Nephron progenitor cell (in vitro differentiated cells): ENCODE data around the gene EIF4E1B.
A peak's percentile ranks its signal among the peaks of the same experiment; 100 is the strongest.

ENCODE experiments used
- DNase-seq: peaks from one replicate; pipeline ENCODE4 v3.0.0; 2021
- H3K27ac Mint-ChIP-seq: 2 replicates; pipeline ENCODE4 v1.8.0; 2021; ENCODE audit warnings: mild to moderate bottlenecking, moderate library complexity, mixed read lengths
- H3K27me3 Mint-ChIP-seq: 2 replicates; pipeline ENCODE4 v1.8.0; 2021; ENCODE audit warnings: mild to moderate bottlenecking, low read depth, mixed read lengths; ENCODE audit not compliant: poor library complexity
- H3K36me3 Mint-ChIP-seq: 2 replicates; pipeline ENCODE4 v1.8.0; 2021; ENCODE audit warnings: low read depth, mixed read lengths
- H3K4me1 Mint-ChIP-seq: 2 replicates; pipeline ENCODE4 v1.8.0; 2021; ENCODE audit warnings: mixed read lengths
- H3K4me3 Mint-ChIP-seq: 2 replicates; pipeline ENCODE4 v1.8.0; 2021; ENCODE audit warnings: mild to moderate bottlenecking, moderate library complexity, mixed read lengths
- H3K9me3 Mint-ChIP-seq: 2 replicates; pipeline ENCODE4 v1.8.0; 2021; ENCODE audit warnings: mild to moderate bottlenecking, moderate library complexity, mixed read lengths
- TF ChIP-seq, protein P1 (sequence below): fragments of 200-600 bp; sonication (generic); IDR thresholded peaks from 2 replicates; pipeline ENCODE4 v1.5.0; 2021; ENCODE audit warnings: antibody characterized with exemption

EIF4E1B gene

GRCh38 chr5:176658007-176658599, 27.6 kb downstream of the EIF4E1B start:
- no peaks in the 10 kb centered on the region for H3K36me3 Mint-ChIP-seq
- H3K4me3 Mint-ChIP-seq: no peak overlapping the region
- DNase-seq: peak; percentile 79
- H3K27me3 Mint-ChIP-seq: peaks cover 31% of the 10 kb centered on the region
- H3K4me1 Mint-ChIP-seq: peaks cover 9% of the 10 kb centered on the region
- H3K27ac Mint-ChIP-seq: no peak overlapping the region
- TF ChIP-seq, protein P1, sequence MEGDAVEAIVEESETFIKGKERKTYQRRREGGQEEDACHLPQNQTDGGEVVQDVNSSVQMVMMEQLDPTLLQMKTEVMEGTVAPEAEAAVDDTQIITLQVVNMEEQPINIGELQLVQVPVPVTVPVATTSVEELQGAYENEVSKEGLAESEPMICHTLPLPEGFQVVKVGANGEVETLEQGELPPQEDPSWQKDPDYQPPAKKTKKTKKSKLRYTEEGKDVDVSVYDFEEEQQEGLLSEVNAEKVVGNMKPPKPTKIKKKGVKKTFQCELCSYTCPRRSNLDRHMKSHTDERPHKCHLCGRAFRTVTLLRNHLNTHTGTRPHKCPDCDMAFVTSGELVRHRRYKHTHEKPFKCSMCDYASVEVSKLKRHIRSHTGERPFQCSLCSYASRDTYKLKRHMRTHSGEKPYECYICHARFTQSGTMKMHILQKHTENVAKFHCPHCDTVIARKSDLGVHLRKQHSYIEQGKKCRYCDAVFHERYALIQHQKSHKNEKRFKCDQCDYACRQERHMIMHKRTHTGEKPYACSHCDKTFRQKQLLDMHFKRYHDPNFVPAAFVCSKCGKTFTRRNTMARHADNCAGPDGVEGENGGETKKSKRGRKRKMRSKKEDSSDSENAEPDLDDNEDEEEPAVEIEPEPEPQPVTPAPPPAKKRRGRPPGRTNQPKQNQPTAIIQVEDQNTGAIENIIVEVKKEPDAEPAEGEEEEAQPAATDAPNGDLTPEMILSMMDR: peak; percentile 92
- H3K9me3 Mint-ChIP-seq: no peaks in the 10 kb centered on the region

- Mint-ChIP-seq H3K4me3 (no peak overlapping the region), H3K27ac (no peak overlapping the region), H3K36me3 (no peaks in the 10 kb centered on the region), H3K4me1 (peaks cover 3% of the 10 kb centered on the region), H3K27me3 (peaks cover 37% of the 10 kb centered on the region), H3K9me3 (no peaks in the 10 kb centered on the region)
- DNase-seq: no peak
- TF ChIP-seq, protein P1: no peak
Measured at GRCh38 chr5:176658817-176659511, 28.5 kb downstream of the EIF4E1B start.

- TF ChIP-seq, protein P1: no peak
- Mint-ChIP-seq H3K9me3 (no peaks in the 10 kb centered on the region), H3K4me1 (peaks cover 8% of the 10 kb centered on the region), H3K27ac (no peak overlapping the region), H3K4me3 (no peak overlapping the region), H3K27me3 (peaks cover 43% of the 10 kb centered on the region), H3K36me3 (no peaks in the 10 kb centered on the region)
- DNase-seq: no peak
Measured at GRCh38 chr5:176659512-176659839, 29.0 kb downstream of the EIF4E1B start.

DNA sequence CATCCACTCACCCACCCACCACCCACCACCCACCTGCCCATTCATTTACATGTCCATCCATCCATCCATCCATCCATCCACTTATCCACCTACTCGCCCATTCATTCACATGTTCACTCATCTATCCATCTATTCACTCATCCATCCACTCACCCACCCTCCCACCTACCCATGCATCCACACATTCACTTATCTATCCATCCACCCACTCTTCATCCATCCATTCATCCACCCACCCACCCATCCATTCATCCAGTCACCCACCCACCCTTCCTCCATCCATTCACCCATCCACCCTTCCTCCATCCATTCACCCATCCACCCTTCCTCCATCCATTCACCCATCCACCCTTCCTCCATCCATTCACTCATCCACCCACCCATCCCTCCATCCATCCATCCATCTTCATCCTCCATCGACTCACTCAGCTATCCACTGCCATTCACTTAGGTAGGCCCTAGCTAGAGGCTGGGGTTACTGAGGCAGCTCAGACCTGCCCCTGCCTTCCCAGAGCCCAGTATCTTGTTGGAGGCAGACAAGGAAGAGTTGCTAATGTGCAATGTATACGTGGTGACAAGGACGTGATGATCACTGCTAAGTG, 29.5 kb downstream of the EIF4E1B start:
- Mint-ChIP-seq H3K36me3 (no peaks in the 10 kb centered on the region), H3K4me1 (peaks cover 13% of the 10 kb centered on the region), H3K27ac (no peak overlapping the region), H3K4me3 (no peak overlapping the region), H3K27me3 (peaks cover 44% of the 10 kb centered on the region), H3K9me3 (no peaks in the 10 kb centered on the region)
- no peak for DNase-seq
- TF ChIP-seq, protein P1: no peak

DNA sequence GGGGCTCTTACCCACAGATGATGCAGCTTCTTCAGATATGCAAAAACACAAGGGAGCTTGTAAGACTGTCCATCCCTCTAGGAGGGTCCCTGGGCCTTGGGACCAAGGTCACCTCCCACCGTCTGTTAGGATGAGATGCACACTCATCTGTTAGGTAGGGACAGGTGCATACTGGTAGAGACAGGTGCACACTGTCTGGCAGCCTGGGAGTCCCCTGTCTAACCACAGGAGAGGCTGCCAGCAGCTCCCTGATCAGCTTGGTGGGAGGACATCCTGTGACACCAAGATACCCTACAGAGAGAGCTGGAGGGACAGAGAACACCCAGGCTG, 30.0 kb downstream of the EIF4E1B start:
- Mint-ChIP-seq H3K27me3 (peaks cover 50% of the 10 kb centered on the region), H3K4me1 (peaks cover 14% of the 10 kb centered on the region), H3K4me3 (no peak overlapping the region), H3K27ac (no peak overlapping the region), H3K9me3 (no peaks in the 10 kb centered on the region), H3K36me3 (no peaks in the 10 kb centered on the region)
- DNase-seq: no peak
- TF ChIP-seq, protein P1: no peak
